Parathyroid adenoma (tissue), 2 donors: ENCODE measurements around the gene PDS5B.

ENCODE experiments used
- H2AFZ ChIP-seq: fragments of 300-600 bp; sonication (generic); one replicate; pipeline ENCODE4 v1.7.0; 2017; ENCODE audit warnings: antibody characterized with exemption, mild to moderate bottlenecking
- H3K27ac ChIP-seq: fragments of 300-600 bp; sonication (generic); one replicate; pipeline ENCODE4 v1.7.0; 2017
- H3K27me3 ChIP-seq: fragments of 300-600 bp; sonication (generic); one replicate; pipeline ENCODE4 v1.7.0; 2017; ENCODE audit warnings: low read length; ENCODE audit not compliant: control insufficient read depth, insufficient read depth
- H3K36me3 ChIP-seq: fragments of 300-600 bp; sonication (generic); one replicate; pipeline ENCODE4 v1.7.0; 2017; ENCODE audit warnings: low read length; ENCODE audit not compliant: control insufficient read depth, insufficient read depth
- H3K4me1 ChIP-seq: fragments of 300-600 bp; sonication (generic); one replicate; pipeline ENCODE4 v1.7.0; 2017; ENCODE audit warnings: control low read depth
- H3K4me2 ChIP-seq: fragments of 300-600 bp; sonication (generic); one replicate; pipeline ENCODE4 v1.7.0; 2017; ENCODE audit warnings: low read length
- H3K4me3 ChIP-seq: fragments of 300-600 bp; sonication (generic); one replicate; pipeline ENCODE4 v1.7.0; 2017; ENCODE audit warnings: low read depth, low read length
- H3K79me2 ChIP-seq: fragments of 300-600 bp; sonication (generic); one replicate; pipeline ENCODE4 v1.7.0; 2017; ENCODE audit warnings: control low read depth
- H3K9ac ChIP-seq: fragments of 300-600 bp; sonication (generic); one replicate; pipeline ENCODE4 v1.7.0; 2017; ENCODE audit warnings: mild to moderate bottlenecking
- H3K9me3 ChIP-seq: fragments of 300-600 bp; sonication (generic); one replicate; pipeline ENCODE4 v1.7.0; 2017; ENCODE audit warnings: low read length; ENCODE audit not compliant: control insufficient read depth
- TF ChIP-seq, protein P1 (sequence below): fragments of 300-600 bp; sonication (generic); IDR thresholded peaks from one replicate; pipeline ENCODE4 v1.7.0; 2017; ENCODE audit warnings: antibody characterized with exemption, mild to moderate bottlenecking
- donor health status: primary hyperparathyroidism.

PDS5B gene

DNA sequence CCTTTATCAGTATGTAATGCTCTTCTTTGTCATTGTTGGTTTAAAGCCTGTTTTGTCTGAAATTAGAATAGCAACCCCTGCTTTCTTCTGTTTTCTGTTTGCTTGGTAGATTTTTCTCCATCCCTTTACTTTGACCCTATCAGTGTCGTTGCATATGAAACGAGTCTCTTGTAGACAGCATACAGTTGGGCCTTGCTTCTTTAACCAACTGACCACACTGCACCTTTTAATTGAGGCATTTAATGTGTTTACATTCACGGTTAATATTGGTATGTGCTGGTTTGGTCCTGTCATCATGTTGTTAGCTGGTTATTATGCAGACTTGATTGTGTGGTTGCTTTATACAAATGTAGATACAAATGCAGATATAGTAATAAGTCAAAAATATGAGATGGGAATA lies 71.1 kb downstream of the PDS5B start:
- Histone ChIP-seq H3K27ac (no peak overlapping the region), H3K9me3 (no peaks in the 10 kb centered on the region), H3K4me2 (no peak overlapping the region), H3K36me3 (no peaks in the 10 kb centered on the region), H3K9ac (no peak overlapping the region), H3K4me1 (no peaks in the 10 kb centered on the region), H2AFZ (no peak overlapping the region), H3K27me3 (no peaks in the 10 kb centered on the region), H3K4me3 (no peak overlapping the region), H3K79me2 (peaks cover 15% of the 10 kb centered on the region)
- TF ChIP-seq, protein P1, sequence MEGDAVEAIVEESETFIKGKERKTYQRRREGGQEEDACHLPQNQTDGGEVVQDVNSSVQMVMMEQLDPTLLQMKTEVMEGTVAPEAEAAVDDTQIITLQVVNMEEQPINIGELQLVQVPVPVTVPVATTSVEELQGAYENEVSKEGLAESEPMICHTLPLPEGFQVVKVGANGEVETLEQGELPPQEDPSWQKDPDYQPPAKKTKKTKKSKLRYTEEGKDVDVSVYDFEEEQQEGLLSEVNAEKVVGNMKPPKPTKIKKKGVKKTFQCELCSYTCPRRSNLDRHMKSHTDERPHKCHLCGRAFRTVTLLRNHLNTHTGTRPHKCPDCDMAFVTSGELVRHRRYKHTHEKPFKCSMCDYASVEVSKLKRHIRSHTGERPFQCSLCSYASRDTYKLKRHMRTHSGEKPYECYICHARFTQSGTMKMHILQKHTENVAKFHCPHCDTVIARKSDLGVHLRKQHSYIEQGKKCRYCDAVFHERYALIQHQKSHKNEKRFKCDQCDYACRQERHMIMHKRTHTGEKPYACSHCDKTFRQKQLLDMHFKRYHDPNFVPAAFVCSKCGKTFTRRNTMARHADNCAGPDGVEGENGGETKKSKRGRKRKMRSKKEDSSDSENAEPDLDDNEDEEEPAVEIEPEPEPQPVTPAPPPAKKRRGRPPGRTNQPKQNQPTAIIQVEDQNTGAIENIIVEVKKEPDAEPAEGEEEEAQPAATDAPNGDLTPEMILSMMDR = no peak

DNA sequence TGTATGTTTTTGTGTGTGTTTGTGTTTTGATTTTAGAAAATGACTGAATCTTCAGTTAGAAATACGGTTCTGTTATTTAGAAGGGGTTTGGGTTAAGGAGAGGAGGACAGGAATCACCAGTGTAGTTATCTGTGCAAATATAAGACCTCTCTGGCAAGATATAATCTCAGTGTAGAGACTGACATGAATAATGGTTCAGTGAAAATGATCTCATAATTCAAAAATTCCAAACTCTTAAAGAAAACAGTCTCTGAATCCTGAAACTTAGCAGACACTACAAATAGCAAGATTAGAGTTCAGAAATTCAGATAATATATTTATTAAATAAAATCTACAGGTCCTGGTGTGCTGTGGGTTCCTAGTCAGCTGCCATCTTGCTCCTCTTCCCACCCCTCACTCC lies 73.5 kb downstream of the PDS5B start:
- Histone ChIP-seq H3K4me3 (no peak overlapping the region), H3K9me3 (no peaks in the 10 kb centered on the region), H3K9ac (no peak overlapping the region), H3K36me3 (no peaks in the 10 kb centered on the region), H3K27ac (no peak overlapping the region), H3K4me1 (no peaks in the 10 kb centered on the region), H3K79me2 (peaks cover 15% of the 10 kb centered on the region), H3K27me3 (no peaks in the 10 kb centered on the region), H3K4me2 (no peak overlapping the region), H2AFZ (no peak overlapping the region)
- TF ChIP-seq, protein P1 = no peak

GRCh38 chr13:32660227-32660626 lies 74.0 kb downstream of the PDS5B start:
- H3K9ac ChIP-seq = no peak overlapping the region
- H3K9me3 ChIP-seq = no peaks in the 10 kb centered on the region
- TF ChIP-seq, protein P1 = no peak
- no peaks in the 10 kb centered on the region for H3K36me3 ChIP-seq
- H3K27me3 ChIP-seq = no peaks in the 10 kb centered on the region
- H3K4me1 ChIP-seq = no peaks in the 10 kb centered on the region
- no peak overlapping the region for H2AFZ ChIP-seq
- no peak overlapping the region for H3K4me2 ChIP-seq
- H3K4me3 ChIP-seq = no peak overlapping the region
- H3K79me2 ChIP-seq = peaks cover 13% of the 10 kb centered on the region
- H3K27ac ChIP-seq = no peak overlapping the region

- H3K4me2 ChIP-seq = no peak overlapping the region
- TF ChIP-seq, protein P1 = no peak
- H2AFZ ChIP-seq = no peak overlapping the region
- H3K4me1 ChIP-seq = no peaks in the 10 kb centered on the region
- H3K27ac ChIP-seq = no peak overlapping the region
- H3K9ac ChIP-seq = no peak overlapping the region
- H3K4me3 ChIP-seq = no peak overlapping the region
- no peaks in the 10 kb centered on the region for H3K36me3 ChIP-seq
- no peaks in the 10 kb centered on the region for H3K9me3 ChIP-seq
- H3K79me2 ChIP-seq = peaks cover 3% of the 10 kb centered on the region
- H3K27me3 ChIP-seq = no peaks in the 10 kb centered on the region
Measured at GRCh38 chr13:32661685-32662084, 75.4 kb downstream of the PDS5B start.

- Histone ChIP-seq H2AFZ (no peak overlapping the region), H3K4me1 (no peaks in the 10 kb centered on the region), H3K4me2 (no peak overlapping the region), H3K9ac (no peak overlapping the region), H3K27me3 (no peaks in the 10 kb centered on the region), H3K4me3 (no peak overlapping the region), H3K27ac (no peak overlapping the region), H3K36me3 (no peaks in the 10 kb centered on the region), H3K79me2 (no peaks in the 10 kb centered on the region), H3K9me3 (no peaks in the 10 kb centered on the region)
- TF ChIP-seq, protein P1 = no peak
Measured at GRCh38 chr13:32663660-32664059, 77.4 kb downstream of the PDS5B start.
